ENCODE measurements around the gene RRP7A. TPM values are rescaled to one million over a fixed set of nuclear protein-coding genes. Genes with fewer than 3 reads are reported as not detected.
"Not testable (repeated sequence)": the region's sequence is repeated elsewhere in the genome, so short reads cannot be mapped to it uniquely, and the experiment has no call there.

RRP7A gene
- total RNA-seq, 1 experiment from 2014 or later = 64.7 TPM

DNA sequence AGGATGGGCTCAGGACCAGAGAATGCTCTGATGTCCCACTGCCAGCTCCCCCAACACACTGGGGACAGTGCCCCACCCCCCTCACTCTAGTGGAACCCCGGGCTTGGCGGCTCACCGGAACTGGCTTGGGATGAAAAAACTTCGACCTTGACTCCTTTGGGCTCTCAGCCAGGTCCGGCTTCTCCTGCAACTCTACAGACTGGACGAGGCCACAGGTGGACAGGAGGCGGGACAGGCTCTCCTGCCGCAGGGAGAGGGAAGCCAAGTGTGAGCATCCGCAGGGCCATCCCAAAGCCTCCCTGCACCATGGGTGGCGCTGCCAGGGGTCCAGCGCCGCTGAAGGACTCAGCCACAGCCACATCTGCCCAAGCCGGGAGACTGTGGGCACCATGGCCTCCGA, 3.7 kb downstream of the RRP7A start:
- Mint-ChIP-seq H3K27me3 (ENCODE audit: unreplicated experiment) (no peaks in the 10 kb centered on the region), H3K9me3 (ENCODE audit: low read depth, unreplicated experiment) (no peaks in the 10 kb centered on the region), H3K36me3 (ENCODE audit: insufficient read depth, unreplicated experiment) (peaks cover 50% of the 10 kb centered on the region), H3K27ac (ENCODE audit: unreplicated experiment) (no peak overlapping the region), H3K4me1 (ENCODE audit: low read depth, unreplicated experiment) (peaks cover 11% of the 10 kb centered on the region), H3K4me3 (ENCODE audit: low read depth, unreplicated experiment) (no peak overlapping the region)
- no TSS peak for BruUV-seq (replicated peaks)
- CTCF ChIA-PET = no interaction called here
- intact Hi-C loops (cut with micrococcal nuclease; ENCODE audit: unreplicated experiment) = no loop called here
- no peak for DNase-seq
- TF ChIP-seq, protein P1, sequence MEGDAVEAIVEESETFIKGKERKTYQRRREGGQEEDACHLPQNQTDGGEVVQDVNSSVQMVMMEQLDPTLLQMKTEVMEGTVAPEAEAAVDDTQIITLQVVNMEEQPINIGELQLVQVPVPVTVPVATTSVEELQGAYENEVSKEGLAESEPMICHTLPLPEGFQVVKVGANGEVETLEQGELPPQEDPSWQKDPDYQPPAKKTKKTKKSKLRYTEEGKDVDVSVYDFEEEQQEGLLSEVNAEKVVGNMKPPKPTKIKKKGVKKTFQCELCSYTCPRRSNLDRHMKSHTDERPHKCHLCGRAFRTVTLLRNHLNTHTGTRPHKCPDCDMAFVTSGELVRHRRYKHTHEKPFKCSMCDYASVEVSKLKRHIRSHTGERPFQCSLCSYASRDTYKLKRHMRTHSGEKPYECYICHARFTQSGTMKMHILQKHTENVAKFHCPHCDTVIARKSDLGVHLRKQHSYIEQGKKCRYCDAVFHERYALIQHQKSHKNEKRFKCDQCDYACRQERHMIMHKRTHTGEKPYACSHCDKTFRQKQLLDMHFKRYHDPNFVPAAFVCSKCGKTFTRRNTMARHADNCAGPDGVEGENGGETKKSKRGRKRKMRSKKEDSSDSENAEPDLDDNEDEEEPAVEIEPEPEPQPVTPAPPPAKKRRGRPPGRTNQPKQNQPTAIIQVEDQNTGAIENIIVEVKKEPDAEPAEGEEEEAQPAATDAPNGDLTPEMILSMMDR (IDR thresholded peaks at IDR 0.05; ENCODE audit: unreplicated experiment) = no peak

DNA sequence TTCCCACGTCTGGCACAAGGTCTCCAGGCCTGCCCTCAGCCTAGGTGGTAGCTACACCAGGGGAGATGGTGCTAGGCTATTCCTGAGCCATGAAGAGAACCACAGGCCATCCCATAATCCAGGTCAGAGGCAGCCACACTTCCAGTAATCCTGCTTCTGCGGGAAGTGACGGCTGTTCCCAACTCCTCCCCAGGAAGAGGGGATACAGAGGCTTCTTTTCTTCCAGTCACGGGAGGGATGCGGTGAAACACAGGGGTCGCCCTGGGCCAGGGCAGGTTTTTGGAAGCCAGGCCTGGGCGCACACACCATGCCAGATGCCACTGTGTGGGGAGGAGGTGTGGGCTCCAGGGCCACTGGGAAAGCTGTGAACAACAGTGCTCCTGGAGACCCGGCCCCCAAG, 4.3 kb downstream of the RRP7A start:
- CTCF ChIA-PET = not testable (repeated sequence)

DNA sequence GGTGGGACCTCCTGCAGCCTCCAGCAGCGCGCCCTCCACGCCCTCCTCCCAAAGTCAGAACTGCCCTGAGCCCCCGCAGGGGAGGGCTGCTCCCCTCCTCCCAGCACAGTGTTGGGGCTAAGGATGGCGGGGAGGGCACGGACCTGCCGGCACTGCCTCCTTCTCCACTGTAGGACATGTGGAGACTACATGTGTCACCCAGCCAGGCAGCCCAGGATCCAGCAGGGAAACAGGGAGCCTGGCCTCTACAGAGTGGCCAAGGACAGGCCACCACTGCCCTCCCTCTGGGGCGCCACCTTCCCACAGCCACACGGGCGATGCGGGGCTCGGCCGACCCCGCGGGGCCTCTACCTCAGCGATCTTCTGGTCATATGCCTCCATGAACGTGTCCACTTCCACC, 5.3 kb downstream of the RRP7A start:
- intact Hi-C loops (cut with micrococcal nuclease; ENCODE audit: unreplicated experiment); DNase-seq; H3K4me1 Mint-ChIP-seq (ENCODE audit: low read depth, unreplicated experiment); CTCF ChIA-PET; H3K27ac Mint-ChIP-seq (ENCODE audit: unreplicated experiment); BruUV-seq (replicated peaks); H3K27me3 Mint-ChIP-seq (ENCODE audit: unreplicated experiment); H3K4me3 Mint-ChIP-seq (ENCODE audit: low read depth, unreplicated experiment); H3K9me3 Mint-ChIP-seq (ENCODE audit: low read depth, unreplicated experiment): not testable (repeated sequence)
- peaks cover 57% of the 10 kb centered on the region for H3K36me3 Mint-ChIP-seq (ENCODE audit: insufficient read depth, unreplicated experiment)

More for the DNA sequence above, 4.3 kb downstream of the RRP7A start:
- intact Hi-C loops (cut with micrococcal nuclease; ENCODE audit: unreplicated experiment); H3K27ac Mint-ChIP-seq (ENCODE audit: unreplicated experiment); H3K4me1 Mint-ChIP-seq (ENCODE audit: low read depth, unreplicated experiment); H3K9me3 Mint-ChIP-seq (ENCODE audit: low read depth, unreplicated experiment); H3K27me3 Mint-ChIP-seq (ENCODE audit: unreplicated experiment); H3K4me3 Mint-ChIP-seq (ENCODE audit: low read depth, unreplicated experiment); DNase-seq; BruUV-seq (replicated peaks): not testable (repeated sequence)
- H3K36me3 Mint-ChIP-seq (ENCODE audit: insufficient read depth, unreplicated experiment) = peaks cover 56% of the 10 kb centered on the region

DNA sequence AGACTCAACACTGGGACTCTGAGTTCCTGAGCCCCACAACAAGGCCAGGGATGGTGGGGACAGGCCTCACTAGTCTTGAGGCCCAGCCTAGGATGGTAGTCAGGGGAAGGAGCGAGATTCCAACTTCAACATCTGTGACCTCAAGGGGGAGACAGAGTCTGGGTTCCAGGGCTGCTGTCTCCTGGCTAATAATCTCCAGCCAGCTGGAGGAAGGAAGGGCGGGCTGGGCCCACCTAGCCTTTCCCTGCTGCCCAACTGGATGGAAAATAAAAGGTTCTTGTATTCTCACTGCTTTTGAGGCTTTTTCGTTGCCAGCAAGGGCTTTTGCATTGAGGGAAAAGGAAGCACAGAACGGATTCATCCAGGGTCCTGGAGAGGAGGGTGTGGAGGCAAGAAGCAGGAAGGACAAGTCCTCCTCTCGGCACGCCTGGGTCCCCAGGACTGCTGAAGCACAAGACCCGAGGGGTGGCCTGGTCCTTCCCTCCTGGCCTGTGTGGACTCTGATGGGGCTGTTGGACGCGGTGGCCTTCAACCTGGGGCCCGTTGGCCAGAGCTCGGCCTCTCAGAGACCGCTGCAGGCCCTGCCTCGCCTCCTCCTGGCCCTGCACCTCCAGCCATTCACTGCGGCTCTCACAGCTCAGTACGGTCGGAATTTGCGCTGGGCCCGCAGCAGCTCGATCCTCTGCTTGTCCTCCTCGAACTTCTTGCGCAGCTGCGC, 7.2 kb downstream of the RRP7A start:
- CTCF ChIA-PET; H3K27ac Mint-ChIP-seq (ENCODE audit: unreplicated experiment): not testable (repeated sequence)
- peak; percentile 43 for DNase-seq

DNA sequence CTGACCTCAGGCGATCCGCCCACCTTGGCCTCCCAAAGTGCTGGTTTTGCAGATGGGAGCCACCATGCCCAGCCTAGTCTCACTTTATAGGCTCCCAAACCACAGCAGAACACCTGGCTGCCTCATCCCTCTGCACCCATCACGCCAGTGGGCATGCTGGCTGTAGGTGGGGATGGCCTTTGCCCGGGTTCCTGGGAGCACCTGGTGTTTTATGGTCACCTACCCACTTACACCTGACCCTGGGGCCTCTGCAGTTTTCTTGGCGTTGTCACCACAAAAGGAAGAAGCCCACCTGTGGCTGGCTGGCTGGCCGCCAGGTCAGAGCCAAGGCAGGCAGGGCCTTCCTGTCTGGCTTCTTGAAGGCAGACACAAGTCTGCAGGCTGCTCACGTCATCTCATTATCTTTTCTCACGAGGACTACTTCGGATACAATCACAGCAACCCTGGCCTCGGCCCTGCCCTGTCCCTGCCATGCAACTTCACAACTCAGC, 8.2 kb downstream of the RRP7A start:
- no peak for DNase-seq
- Mint-ChIP-seq H3K4me3 (ENCODE audit: low read depth, unreplicated experiment) (no peak overlapping the region), H3K27me3 (ENCODE audit: unreplicated experiment) (no peaks in the 10 kb centered on the region), H3K27ac (ENCODE audit: unreplicated experiment) (no peak overlapping the region), H3K36me3 (ENCODE audit: insufficient read depth, unreplicated experiment) (peaks cover 37% of the 10 kb centered on the region), H3K4me1 (ENCODE audit: low read depth, unreplicated experiment) (no peaks in the 10 kb centered on the region), H3K9me3 (ENCODE audit: low read depth, unreplicated experiment) (no peaks in the 10 kb centered on the region)
- BruUV-seq (replicated peaks) = no TSS peak
- TF ChIP-seq, protein P1 (IDR thresholded peaks at IDR 0.05; ENCODE audit: unreplicated experiment) = no peak
- CTCF ChIA-PET = no interaction called here
- intact Hi-C loops (cut with micrococcal nuclease; ENCODE audit: unreplicated experiment) = no loop called here

More for the DNA sequence above, 7.2 kb downstream of the RRP7A start:
- H3K4me3 Mint-ChIP-seq (ENCODE audit: low read depth, unreplicated experiment); H3K27me3 Mint-ChIP-seq (ENCODE audit: unreplicated experiment); H3K9me3 Mint-ChIP-seq (ENCODE audit: low read depth, unreplicated experiment); intact Hi-C loops (cut with micrococcal nuclease; ENCODE audit: unreplicated experiment); H3K4me1 Mint-ChIP-seq (ENCODE audit: low read depth, unreplicated experiment); BruUV-seq (replicated peaks): not testable (repeated sequence)
- peaks cover 43% of the 10 kb centered on the region for H3K36me3 Mint-ChIP-seq (ENCODE audit: insufficient read depth, unreplicated experiment)

DNA sequence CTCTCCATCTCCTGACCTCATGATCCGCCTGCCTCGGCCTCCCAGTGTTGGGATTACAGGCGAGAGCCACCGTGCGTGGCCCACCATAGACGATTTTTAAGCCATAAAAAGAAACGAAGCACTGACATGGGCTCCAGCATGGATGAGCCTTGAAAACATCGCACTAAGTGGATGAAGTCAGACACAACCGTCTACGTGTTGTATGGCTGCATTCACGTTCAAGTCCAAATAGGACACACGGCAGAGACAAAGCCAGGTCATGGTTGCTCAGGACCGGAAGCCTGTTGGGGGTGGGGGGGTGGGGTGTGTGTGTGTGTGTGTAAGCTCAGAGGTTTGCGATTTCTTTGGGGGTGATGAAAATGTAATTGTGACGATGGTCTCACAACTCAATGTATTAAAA, 10.0 kb downstream of the RRP7A start:
- Mint-ChIP-seq H3K4me1 (ENCODE audit: low read depth, unreplicated experiment) (no peaks in the 10 kb centered on the region), H3K9me3 (ENCODE audit: low read depth, unreplicated experiment) (no peaks in the 10 kb centered on the region), H3K27ac (ENCODE audit: unreplicated experiment) (peak overlapping the region; percentile 36), H3K27me3 (ENCODE audit: unreplicated experiment) (no peaks in the 10 kb centered on the region), H3K4me3 (ENCODE audit: low read depth, unreplicated experiment) (no peak overlapping the region), H3K36me3 (ENCODE audit: insufficient read depth, unreplicated experiment) (peaks cover 30% of the 10 kb centered on the region)
- DNase-seq = no peak
- CTCF ChIA-PET = interaction anchor here (0.7 kb wide), 1 partner anchor 10 kb away, joined by 3 read pairs; no protein-coding TSS in a partner anchor
- intact Hi-C loops (cut with micrococcal nuclease; ENCODE audit: unreplicated experiment) = no loop called here
- no TSS peak for BruUV-seq (replicated peaks)
- TF ChIP-seq, protein P1 (IDR thresholded peaks at IDR 0.05; ENCODE audit: unreplicated experiment) = no peak

DNA sequence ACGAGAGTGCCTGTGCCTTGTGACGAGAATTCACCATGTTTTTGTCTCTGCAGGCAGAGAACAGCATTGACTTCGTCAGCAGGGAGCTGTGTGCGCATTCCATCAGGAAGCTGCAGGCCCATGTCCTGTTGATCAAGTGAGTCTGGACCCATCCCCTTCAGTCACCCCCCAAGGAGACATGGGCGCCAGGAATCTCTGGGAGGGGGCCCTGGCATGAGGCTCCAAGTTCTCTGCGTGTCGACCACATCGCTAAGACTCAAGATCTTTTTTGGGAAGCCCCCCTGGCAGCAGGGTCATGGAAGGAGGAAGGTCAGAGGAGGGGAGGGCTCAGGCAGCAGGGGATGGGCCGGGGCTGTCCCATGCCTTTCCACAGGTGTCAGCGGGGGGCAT, 10.6 kb downstream of the RRP7A start:
- intact Hi-C loops (cut with micrococcal nuclease; ENCODE audit: unreplicated experiment); CTCF ChIA-PET; BruUV-seq (replicated peaks): not testable (repeated sequence)

More for the DNA sequence above, 10.6 kb downstream of the RRP7A start:
- H3K27ac Mint-ChIP-seq (ENCODE audit: unreplicated experiment) = peak overlapping the region; percentile 36
- not testable (repeated sequence) for H3K4me3 Mint-ChIP-seq (ENCODE audit: low read depth, unreplicated experiment); DNase-seq; H3K4me1 Mint-ChIP-seq (ENCODE audit: low read depth, unreplicated experiment); H3K27me3 Mint-ChIP-seq (ENCODE audit: unreplicated experiment); H3K9me3 Mint-ChIP-seq (ENCODE audit: low read depth, unreplicated experiment)
- H3K36me3 Mint-ChIP-seq (ENCODE audit: insufficient read depth, unreplicated experiment) = peaks cover 26% of the 10 kb centered on the region

Data from Calu3 (cell line).